PFSK-1 (cell line): Measurements from ENCODE around the gene CCM2L.

ENCODE experiments used
- FOXP2 ChIP-seq: optimal IDR thresholded peaks from 2 replicates; pipeline ENCODE3; 2011; ENCODE audit warnings: borderline replicate concordance, control low read depth, inconsistent platforms; ENCODE audit not compliant: insufficient read depth; ENCODE audit errors: extremely low read length, extremely low read depth
- POLR2AphosphoS5 ChIP-seq: IDR thresholded peaks from 2 replicates; pipeline ENCODE4 v1.6.1; 2012; ENCODE audit warnings: low read depth, mild to moderate bottlenecking, control low read depth, low read length, moderate library complexity
- SIN3A ChIP-seq: IDR thresholded peaks from 2 replicates; pipeline ENCODE4 v1.6.1; 2012; ENCODE audit warnings: mild to moderate bottlenecking, low read length, moderate library complexity, borderline replicate concordance; ENCODE audit not compliant: insufficient read depth
- TF ChIP-seq, protein P1 (sequence below), 2 experiments: IDR thresholded peaks; 2 replicates each; pipeline versions ENCODE4 v1.6.1 to v1.8.0; 2011 to 2012; ENCODE audit warnings: low read depth in 2 of 2, low read length in 2 of 2, control low read depth in 1 of 2, inconsistent platforms in 1 of 2, mild to moderate bottlenecking in 1 of 2, moderate library complexity in 1 of 2; ENCODE audit not compliant: insufficient read depth in 1 of 2

DNA sequence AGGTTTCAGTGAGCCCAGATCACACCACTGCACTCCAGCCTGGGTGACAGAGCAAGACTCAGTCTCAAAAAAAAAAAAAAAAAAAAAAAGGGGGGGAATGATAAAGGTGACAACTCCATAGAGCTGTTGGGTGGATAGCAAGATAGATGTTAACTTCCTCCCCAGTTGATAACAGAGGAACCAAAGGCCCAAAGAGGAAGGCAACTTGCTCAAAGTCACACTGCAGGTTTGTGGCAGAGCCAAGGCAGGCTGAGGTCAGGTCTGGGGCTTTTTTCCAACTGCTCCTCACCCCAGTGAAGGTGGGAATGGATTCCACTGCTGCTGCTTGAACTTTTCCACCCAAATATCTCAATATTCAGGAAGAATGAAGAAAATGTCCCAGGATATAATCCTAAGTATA is 68.6 kb downstream of the CCM2L start:
- TF ChIP-seq, protein P1, sequence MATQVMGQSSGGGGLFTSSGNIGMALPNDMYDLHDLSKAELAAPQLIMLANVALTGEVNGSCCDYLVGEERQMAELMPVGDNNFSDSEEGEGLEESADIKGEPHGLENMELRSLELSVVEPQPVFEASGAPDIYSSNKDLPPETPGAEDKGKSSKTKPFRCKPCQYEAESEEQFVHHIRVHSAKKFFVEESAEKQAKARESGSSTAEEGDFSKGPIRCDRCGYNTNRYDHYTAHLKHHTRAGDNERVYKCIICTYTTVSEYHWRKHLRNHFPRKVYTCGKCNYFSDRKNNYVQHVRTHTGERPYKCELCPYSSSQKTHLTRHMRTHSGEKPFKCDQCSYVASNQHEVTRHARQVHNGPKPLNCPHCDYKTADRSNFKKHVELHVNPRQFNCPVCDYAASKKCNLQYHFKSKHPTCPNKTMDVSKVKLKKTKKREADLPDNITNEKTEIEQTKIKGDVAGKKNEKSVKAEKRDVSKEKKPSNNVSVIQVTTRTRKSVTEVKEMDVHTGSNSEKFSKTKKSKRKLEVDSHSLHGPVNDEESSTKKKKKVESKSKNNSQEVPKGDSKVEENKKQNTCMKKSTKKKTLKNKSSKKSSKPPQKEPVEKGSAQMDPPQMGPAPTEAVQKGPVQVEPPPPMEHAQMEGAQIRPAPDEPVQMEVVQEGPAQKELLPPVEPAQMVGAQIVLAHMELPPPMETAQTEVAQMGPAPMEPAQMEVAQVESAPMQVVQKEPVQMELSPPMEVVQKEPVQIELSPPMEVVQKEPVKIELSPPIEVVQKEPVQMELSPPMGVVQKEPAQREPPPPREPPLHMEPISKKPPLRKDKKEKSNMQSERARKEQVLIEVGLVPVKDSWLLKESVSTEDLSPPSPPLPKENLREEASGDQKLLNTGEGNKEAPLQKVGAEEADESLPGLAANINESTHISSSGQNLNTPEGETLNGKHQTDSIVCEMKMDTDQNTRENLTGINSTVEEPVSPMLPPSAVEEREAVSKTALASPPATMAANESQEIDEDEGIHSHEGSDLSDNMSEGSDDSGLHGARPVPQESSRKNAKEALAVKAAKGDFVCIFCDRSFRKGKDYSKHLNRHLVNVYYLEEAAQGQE (IDR thresholded peaks at IDR 0.05; ENCODE audit: insufficient read depth in 1 of 2, low read depth in 2 of 2, low read length in 2 of 2), result no peak
- no peak for TF ChIP-seq POLR2AphosphoS5
- no peak for TF ChIP-seq SIN3A
- TF ChIP-seq FOXP2, result no peak
